ENCODE data around the gene SERGEF.

SERGEF gene

DNA sequence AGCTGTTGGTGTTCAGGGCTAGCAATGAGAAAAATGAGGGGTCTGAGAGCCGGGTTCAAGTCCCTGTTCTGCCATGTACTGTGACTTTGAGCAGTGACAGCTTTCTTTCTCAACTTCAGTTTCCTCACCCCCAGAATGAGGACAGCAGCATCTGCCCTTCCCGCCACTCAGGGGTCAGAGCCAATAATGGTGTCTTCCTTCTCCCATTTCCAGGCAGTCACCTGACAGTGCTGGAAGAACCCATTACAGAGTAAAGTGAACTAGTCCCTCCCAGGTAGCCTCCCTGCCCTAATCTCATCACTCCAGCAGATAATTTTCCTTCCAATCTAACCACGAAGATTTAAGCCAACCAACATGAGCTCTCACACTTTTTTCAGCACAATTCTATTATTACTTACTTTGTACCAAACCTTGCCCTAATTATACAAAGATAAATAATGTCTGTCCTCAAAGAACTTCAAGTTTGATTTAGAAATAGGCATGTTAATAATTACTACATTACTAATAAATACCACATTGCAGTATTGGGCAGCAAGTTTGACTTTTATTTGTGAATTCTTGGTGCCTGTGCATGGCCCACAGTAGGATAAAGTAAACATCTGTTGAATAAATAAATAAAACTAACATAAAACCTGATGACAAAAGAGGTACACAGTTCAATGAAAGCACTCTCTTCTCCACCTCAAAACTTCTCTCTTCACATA, 61.0 kb downstream of the SERGEF start:
- no peak overlapping the region for H3K4me3 ChIP-seq (ENCODE audit: low read depth, low read length)

DNA sequence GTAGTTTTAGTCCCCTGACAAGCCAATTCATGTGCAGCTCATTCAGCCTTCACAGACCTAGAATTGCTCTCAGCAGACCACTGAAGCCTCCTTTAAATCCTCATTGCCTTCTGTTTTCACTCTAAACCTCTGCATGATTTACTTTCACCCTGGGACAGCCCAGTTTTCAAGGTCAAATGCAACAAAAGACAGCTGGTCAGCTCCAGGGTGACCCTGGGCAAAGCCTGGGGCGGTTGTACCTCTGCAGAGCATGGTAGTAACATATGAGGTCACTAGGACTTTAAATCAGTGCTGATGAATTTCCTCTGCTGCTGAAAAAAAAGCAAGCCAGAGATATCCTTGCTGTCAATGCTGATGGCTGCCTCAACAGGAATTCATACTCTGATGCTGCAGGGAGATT, 62.2 kb downstream of the SERGEF start:
- TF ChIP-seq, protein P1, sequence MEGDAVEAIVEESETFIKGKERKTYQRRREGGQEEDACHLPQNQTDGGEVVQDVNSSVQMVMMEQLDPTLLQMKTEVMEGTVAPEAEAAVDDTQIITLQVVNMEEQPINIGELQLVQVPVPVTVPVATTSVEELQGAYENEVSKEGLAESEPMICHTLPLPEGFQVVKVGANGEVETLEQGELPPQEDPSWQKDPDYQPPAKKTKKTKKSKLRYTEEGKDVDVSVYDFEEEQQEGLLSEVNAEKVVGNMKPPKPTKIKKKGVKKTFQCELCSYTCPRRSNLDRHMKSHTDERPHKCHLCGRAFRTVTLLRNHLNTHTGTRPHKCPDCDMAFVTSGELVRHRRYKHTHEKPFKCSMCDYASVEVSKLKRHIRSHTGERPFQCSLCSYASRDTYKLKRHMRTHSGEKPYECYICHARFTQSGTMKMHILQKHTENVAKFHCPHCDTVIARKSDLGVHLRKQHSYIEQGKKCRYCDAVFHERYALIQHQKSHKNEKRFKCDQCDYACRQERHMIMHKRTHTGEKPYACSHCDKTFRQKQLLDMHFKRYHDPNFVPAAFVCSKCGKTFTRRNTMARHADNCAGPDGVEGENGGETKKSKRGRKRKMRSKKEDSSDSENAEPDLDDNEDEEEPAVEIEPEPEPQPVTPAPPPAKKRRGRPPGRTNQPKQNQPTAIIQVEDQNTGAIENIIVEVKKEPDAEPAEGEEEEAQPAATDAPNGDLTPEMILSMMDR (IDR thresholded peaks at IDR 0.05; ENCODE audit: low read depth, low read length), result no peak
- no peak overlapping the region for H3K4me3 ChIP-seq (ENCODE audit: low read depth, low read length)

More for the DNA sequence above, 61.0 kb downstream of the SERGEF start:
- TF ChIP-seq, protein P1 (IDR thresholded peaks at IDR 0.05; ENCODE audit: low read depth, low read length), result no peak

DNA sequence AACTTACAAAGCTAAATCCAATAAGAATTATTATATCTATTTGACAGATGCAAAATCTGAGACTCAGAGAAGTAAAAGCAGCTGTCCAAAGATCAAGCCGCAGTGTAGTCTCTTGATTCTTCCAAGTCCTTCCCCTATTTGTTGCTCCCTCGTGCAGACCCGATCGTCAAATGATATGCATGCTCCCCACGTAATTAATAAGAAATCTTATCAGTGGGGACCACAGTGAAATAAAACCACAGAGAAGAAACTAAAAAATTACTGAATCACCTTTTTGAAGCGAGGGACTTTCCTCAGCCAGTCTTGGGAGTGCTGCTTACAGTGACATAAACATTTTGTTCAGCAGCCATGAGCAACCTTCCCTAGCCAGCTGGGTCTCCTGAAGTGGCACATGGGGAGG, 64.6 kb downstream of the SERGEF start:
- TF ChIP-seq, protein P1 (IDR thresholded peaks at IDR 0.05; ENCODE audit: low read depth, low read length), result no peak
- no peak overlapping the region for H3K4me3 ChIP-seq (ENCODE audit: low read depth, low read length)

DNA sequence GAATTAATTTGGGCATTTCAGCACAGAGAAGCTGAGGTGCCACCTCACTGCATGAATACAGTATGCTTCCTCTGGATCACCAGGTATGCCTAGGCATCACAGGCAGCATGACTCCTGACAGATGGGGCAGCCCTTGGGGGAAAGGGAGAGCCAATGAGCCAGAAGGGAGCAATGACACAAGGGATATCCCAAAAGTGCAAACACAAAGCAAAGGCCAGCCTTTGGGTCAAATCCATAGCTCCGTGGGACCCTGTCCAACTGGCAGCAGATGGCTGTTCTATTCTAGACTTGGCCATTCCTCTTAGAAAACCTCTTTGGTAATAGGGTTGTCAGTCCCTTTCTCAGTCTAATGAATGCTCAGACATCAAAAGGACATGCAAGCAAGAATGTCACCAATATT, 73.3 kb downstream of the SERGEF start:
- H3K4me3 ChIP-seq (ENCODE audit: low read depth, low read length), result no peak overlapping the region
- TF ChIP-seq, protein P1 (IDR thresholded peaks at IDR 0.05; ENCODE audit: low read depth, low read length), result no peak

DNA sequence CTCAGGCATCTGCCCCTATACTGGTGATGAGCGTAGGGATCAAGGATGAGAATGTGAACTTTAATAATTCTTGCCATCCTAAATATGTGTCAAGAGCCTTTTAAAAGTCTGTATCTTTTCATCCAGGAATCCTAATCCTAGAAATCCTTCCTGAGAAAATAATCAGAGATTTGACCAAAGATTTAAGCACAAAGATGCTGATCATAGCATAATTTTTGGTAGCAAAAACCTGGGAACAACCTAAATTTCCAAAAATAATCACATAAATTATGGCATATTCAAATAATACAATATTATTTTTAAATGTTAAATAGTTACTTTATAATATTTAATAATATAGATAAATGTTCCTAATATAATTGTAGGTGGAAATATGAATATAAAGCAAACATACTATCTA, 76.1 kb downstream of the SERGEF start:
- no peak overlapping the region for H3K4me3 ChIP-seq (ENCODE audit: low read depth, low read length)
- TF ChIP-seq, protein P1 (IDR thresholded peaks at IDR 0.05; ENCODE audit: low read depth, low read length), result no peak

DNA sequence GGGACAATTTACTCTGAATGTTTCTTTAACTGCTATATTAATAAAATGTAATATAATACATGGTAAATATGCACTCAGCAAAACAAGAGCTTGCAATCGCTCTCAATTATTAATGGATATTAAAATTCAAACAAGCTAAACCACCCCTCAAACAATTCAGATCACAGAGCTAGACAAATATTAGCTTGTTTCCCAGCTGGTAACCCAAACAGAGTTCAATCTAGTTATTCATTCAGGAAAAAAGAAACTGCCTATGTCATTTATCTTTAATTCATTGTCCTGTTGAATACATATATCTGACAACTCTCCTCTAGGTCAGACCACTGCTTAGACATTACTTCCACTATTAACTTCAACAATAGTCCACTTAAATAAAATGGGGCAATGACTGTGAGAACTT, 78.7 kb downstream of the SERGEF start:
- H3K4me3 ChIP-seq (ENCODE audit: low read depth, low read length), result no peak overlapping the region
- TF ChIP-seq, protein P1 (IDR thresholded peaks at IDR 0.05; ENCODE audit: low read depth, low read length), result no peak

DNA sequence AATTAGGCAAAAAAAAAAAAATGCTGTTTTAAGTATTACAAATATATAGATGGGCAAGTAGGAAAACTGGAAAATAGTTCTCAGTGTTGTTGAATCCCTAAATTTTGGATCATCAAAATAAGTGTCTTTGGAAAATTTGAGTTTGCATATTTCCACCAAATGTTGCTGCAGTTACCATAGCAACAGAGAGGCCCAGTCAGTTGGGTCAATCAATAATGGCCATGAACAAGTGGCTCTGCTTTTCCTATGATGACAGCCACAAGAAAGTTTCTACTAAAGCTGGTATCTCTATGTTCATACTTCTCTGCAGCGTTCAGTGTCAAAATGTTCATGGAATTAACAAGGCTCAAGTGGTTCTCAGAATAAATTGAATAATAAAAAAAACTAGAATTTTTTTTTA, 79.1 kb downstream of the SERGEF start:
- TF ChIP-seq, protein P1 (IDR thresholded peaks at IDR 0.05; ENCODE audit: low read depth, low read length), result no peak
- H3K4me3 ChIP-seq (ENCODE audit: low read depth, low read length), result no peak overlapping the region

Data from WI38 (cell line).